Measurements from ENCODE around the gene RFFL.

DNA sequence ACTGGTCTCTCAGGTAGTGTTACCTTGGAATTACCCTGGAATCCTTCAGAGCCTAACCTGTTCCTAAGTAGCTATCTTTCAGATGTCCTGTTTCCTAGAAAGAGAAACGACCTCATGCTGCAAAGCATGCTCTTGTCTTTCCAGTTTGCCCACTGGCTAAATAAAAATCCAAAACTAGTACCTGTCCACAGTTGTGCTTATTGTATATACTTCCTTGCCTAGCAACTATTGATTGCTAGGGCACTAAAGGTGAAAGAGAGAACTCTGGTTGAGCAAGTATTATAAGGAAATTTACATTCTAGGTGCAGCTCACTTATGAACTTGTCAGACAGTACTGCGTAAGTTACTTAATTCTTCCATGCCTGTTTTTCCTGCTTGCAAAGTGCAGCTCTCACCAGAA is 44.7 kb downstream of the RFFL start:
- TF ChIP-seq TEAD4 (CRISPR knock-in tag; IDR thresholded peaks at IDR 0.05) (no peak), ZNF121 (CRISPR knock-in tag; IDR thresholded peaks at IDR 0.05) (no peak), NR1H2 (CRISPR knock-in tag; IDR thresholded peaks at IDR 0.05) (no peak), ZNF219 (CRISPR knock-in tag; IDR thresholded peaks at IDR 0.05; ENCODE audit: borderline replicate concordance) (no peak), JUN (CRISPR knock-in tag; IDR thresholded peaks at IDR 0.05) (no peak)
- TF ChIP-seq, protein P1, sequence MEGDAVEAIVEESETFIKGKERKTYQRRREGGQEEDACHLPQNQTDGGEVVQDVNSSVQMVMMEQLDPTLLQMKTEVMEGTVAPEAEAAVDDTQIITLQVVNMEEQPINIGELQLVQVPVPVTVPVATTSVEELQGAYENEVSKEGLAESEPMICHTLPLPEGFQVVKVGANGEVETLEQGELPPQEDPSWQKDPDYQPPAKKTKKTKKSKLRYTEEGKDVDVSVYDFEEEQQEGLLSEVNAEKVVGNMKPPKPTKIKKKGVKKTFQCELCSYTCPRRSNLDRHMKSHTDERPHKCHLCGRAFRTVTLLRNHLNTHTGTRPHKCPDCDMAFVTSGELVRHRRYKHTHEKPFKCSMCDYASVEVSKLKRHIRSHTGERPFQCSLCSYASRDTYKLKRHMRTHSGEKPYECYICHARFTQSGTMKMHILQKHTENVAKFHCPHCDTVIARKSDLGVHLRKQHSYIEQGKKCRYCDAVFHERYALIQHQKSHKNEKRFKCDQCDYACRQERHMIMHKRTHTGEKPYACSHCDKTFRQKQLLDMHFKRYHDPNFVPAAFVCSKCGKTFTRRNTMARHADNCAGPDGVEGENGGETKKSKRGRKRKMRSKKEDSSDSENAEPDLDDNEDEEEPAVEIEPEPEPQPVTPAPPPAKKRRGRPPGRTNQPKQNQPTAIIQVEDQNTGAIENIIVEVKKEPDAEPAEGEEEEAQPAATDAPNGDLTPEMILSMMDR (IDR thresholded peaks at IDR 0.05), result no peak
- TF ChIP-seq, protein P2, sequence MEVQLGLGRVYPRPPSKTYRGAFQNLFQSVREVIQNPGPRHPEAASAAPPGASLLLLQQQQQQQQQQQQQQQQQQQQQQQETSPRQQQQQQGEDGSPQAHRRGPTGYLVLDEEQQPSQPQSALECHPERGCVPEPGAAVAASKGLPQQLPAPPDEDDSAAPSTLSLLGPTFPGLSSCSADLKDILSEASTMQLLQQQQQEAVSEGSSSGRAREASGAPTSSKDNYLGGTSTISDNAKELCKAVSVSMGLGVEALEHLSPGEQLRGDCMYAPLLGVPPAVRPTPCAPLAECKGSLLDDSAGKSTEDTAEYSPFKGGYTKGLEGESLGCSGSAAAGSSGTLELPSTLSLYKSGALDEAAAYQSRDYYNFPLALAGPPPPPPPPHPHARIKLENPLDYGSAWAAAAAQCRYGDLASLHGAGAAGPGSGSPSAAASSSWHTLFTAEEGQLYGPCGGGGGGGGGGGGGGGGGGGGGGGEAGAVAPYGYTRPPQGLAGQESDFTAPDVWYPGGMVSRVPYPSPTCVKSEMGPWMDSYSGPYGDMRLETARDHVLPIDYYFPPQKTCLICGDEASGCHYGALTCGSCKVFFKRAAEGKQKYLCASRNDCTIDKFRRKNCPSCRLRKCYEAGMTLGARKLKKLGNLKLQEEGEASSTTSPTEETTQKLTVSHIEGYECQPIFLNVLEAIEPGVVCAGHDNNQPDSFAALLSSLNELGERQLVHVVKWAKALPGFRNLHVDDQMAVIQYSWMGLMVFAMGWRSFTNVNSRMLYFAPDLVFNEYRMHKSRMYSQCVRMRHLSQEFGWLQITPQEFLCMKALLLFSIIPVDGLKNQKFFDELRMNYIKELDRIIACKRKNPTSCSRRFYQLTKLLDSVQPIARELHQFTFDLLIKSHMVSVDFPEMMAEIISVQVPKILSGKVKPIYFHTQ (CRISPR knock-in tag; IDR thresholded peaks at IDR 0.05), result no peak
- TF ChIP-seq, protein P3, sequence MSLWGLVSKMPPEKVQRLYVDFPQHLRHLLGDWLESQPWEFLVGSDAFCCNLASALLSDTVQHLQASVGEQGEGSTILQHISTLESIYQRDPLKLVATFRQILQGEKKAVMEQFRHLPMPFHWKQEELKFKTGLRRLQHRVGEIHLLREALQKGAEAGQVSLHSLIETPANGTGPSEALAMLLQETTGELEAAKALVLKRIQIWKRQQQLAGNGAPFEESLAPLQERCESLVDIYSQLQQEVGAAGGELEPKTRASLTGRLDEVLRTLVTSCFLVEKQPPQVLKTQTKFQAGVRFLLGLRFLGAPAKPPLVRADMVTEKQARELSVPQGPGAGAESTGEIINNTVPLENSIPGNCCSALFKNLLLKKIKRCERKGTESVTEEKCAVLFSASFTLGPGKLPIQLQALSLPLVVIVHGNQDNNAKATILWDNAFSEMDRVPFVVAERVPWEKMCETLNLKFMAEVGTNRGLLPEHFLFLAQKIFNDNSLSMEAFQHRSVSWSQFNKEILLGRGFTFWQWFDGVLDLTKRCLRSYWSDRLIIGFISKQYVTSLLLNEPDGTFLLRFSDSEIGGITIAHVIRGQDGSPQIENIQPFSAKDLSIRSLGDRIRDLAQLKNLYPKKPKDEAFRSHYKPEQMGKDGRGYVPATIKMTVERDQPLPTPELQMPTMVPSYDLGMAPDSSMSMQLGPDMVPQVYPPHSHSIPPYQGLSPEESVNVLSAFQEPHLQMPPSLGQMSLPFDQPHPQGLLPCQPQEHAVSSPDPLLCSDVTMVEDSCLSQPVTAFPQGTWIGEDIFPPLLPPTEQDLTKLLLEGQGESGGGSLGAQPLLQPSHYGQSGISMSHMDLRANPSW (CRISPR knock-in tag; conservative IDR thresholded peaks at IDR 0.05; ENCODE audit: low read depth), result no peak
- TF ChIP-seq, protein P4, sequence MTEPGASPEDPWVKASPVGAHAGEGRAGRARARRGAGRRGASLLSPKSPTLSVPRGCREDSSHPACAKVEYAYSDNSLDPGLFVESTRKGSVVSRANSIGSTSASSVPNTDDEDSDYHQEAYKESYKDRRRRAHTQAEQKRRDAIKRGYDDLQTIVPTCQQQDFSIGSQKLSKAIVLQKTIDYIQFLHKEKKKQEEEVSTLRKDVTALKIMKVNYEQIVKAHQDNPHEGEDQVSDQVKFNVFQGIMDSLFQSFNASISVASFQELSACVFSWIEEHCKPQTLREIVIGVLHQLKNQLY (CRISPR knock-in tag; IDR thresholded peaks at IDR 0.05), result no peak

Measured in WTC11 (cell line).